ENCODE data around the gene PROX1. TPM values are rescaled to one million over a fixed set of nuclear protein-coding genes. Genes with fewer than 3 reads are reported as not detected.

Gene PROX1
- total RNA-seq, 1 experiment from 2014 or later: not detected

GRCh38 chr1:214005708-214006107 is 17.9 kb downstream of the PROX1 start:
- H3K4me1 ChIP-seq (replicated peaks; ENCODE audit: insufficient read depth): 0 out of 2 replicates have a peak, but pooled peaks cover 6% of the 10 kb centered on the region
- H3K79me2 ChIP-seq (ENCODE audit: low read depth): no peaks in the 10 kb centered on the region
- TF ChIP-seq EZH2 (IDR thresholded peaks at IDR 0.05; ENCODE audit: low read depth) (no peak), CTCF (conservative IDR thresholded peaks at IDR 0.05) (no peak)
- no peaks in the 10 kb centered on the region for H4K20me1 ChIP-seq (ENCODE audit: insufficient read depth)
- no peaks in the 10 kb centered on the region for H3F3A ChIP-seq (ENCODE audit: insufficient read depth, low read depth)
- BruUV-seq (replicated peaks): no TSS peak
- H3K9me2 ChIP-seq (ENCODE audit: insufficient read depth): no peaks in the 10 kb centered on the region
- ChIA-PET CTCF (no interaction called here), POLR2A (ENCODE audit: unreplicated experiment) (no interaction called here)
- no peaks in the 10 kb centered on the region for H3K36me3 ChIP-seq (ENCODE audit: low read depth)
- DNase-seq: no peak
- intact Hi-C loops (cut with micrococcal nuclease; ENCODE audit: unreplicated experiment): no loop called here
- no peak overlapping the region for H3K27ac ChIP-seq
- H3K27me3 ChIP-seq (ENCODE audit: insufficient read depth, low read depth): no peaks in the 10 kb centered on the region
- H3K9me3 ChIP-seq (ENCODE audit: insufficient read depth, low read depth): no peaks in the 10 kb centered on the region
- H2AFZ ChIP-seq: no peak overlapping the region
- H3K4me2 ChIP-seq: no peak overlapping the region
- no peak overlapping the region for H3K4me3 ChIP-seq

- Histone ChIP-seq H4K20me1 (ENCODE audit: insufficient read depth) (no peaks in the 10 kb centered on the region), H2AFZ (no peak overlapping the region), H3F3A (ENCODE audit: insufficient read depth, low read depth) (no peaks in the 10 kb centered on the region), H3K79me2 (ENCODE audit: low read depth) (no peaks in the 10 kb centered on the region), H3K27me3 (ENCODE audit: insufficient read depth, low read depth) (no peaks in the 10 kb centered on the region), H3K4me1 (replicated peaks; ENCODE audit: insufficient read depth) (0 out of 2 replicates have a peak, but pooled peaks cover 6% of the 10 kb centered on the region), H3K9me3 (ENCODE audit: insufficient read depth, low read depth) (no peaks in the 10 kb centered on the region), H3K9me2 (ENCODE audit: insufficient read depth) (no peaks in the 10 kb centered on the region), H3K27ac (no peak overlapping the region), H3K36me3 (ENCODE audit: low read depth) (no peaks in the 10 kb centered on the region), H3K4me3 (no peak overlapping the region), H3K4me2 (no peak overlapping the region)
- intact Hi-C loops (cut with micrococcal nuclease; ENCODE audit: unreplicated experiment): no loop called here
- no TSS peak for BruUV-seq (replicated peaks)
- DNase-seq: no peak
- TF ChIP-seq EZH2 (IDR thresholded peaks at IDR 0.05; ENCODE audit: low read depth): no peak
- TF ChIP-seq CTCF (conservative IDR thresholded peaks at IDR 0.05): no peak
- CTCF ChIA-PET: no interaction called here
- POLR2A ChIA-PET (ENCODE audit: unreplicated experiment): no interaction called here
Measured at GRCh38 chr1:214006845-214007244, 19.1 kb downstream of the PROX1 start.

- TF ChIP-seq CTCF (conservative IDR thresholded peaks at IDR 0.05): no peak
- TF ChIP-seq EZH2 (IDR thresholded peaks at IDR 0.05; ENCODE audit: low read depth): no peak
- POLR2A ChIA-PET (ENCODE audit: unreplicated experiment): no interaction called here
Measured at GRCh38 chr1:214008347-214008746, 20.6 kb downstream of the PROX1 start.

More at GRCh38 chr1:214008347-214008746, 20.6 kb downstream of the PROX1 start:
- intact Hi-C loops (cut with micrococcal nuclease; ENCODE audit: unreplicated experiment): no loop called here
- BruUV-seq (replicated peaks): no TSS peak
- CTCF ChIA-PET: no interaction called here
- Histone ChIP-seq H3K27ac (no peak overlapping the region), H3F3A (ENCODE audit: insufficient read depth, low read depth) (no peaks in the 10 kb centered on the region), H3K4me1 (replicated peaks; ENCODE audit: insufficient read depth) (no peaks in the 10 kb centered on the region), H3K9me2 (ENCODE audit: insufficient read depth) (no peaks in the 10 kb centered on the region), H2AFZ (no peak overlapping the region), H3K4me3 (no peak overlapping the region), H3K9me3 (ENCODE audit: insufficient read depth, low read depth) (no peaks in the 10 kb centered on the region), H3K36me3 (ENCODE audit: low read depth) (no peaks in the 10 kb centered on the region), H3K4me2 (no peak overlapping the region), H3K79me2 (ENCODE audit: low read depth) (no peaks in the 10 kb centered on the region), H3K27me3 (ENCODE audit: insufficient read depth, low read depth) (no peaks in the 10 kb centered on the region), H4K20me1 (ENCODE audit: insufficient read depth) (no peaks in the 10 kb centered on the region)
- DNase-seq: no peak
